ENCODE data around the gene SLC6A18. TPM values are rescaled to one million over a fixed set of nuclear protein-coding genes. Genes with fewer than 3 reads are reported as not detected.

The SLC6A18 gene
- total and polyA plus RNA-seq, 2 of the 13 experiments (the other 11 are each of a cell fraction or from before 2014, with no cell fraction given): not detected

- TF ChIP-seq ZNF609 (CRISPR knock-in tag; IDR thresholded peaks at IDR 0.05; ENCODE audit: borderline replicate concordance) (no peak), SIN3B (IDR thresholded peaks at IDR 0.05; ENCODE audit: low read length) (no peak), ZNF766 (CRISPR knock-in tag; IDR thresholded peaks at IDR 0.05; ENCODE audit: borderline replicate concordance) (peak; percentile 75; the same call in 1 of the 2 replicates), TARDBP (CRISPR knock-in tag; IDR thresholded peaks at IDR 0.05) (no peak), ZNF607 (CRISPR knock-in tag; IDR thresholded peaks at IDR 0.05; ENCODE audit: borderline replicate concordance) (peak; percentile 74; the same call in 1 of the 2 replicates), TFE3 (CRISPR knock-in tag; IDR thresholded peaks at IDR 0.05) (peak; percentile 82), NR2F1 (CRISPR knock-in tag; IDR thresholded peaks at IDR 0.05) (no peak), RFX5 (IDR thresholded peaks at IDR 0.05; ENCODE audit: low read depth, low read length) (no peak), ZNF232 (CRISPR knock-in tag; IDR thresholded peaks at IDR 0.05; ENCODE audit: borderline replicate concordance) (peak; percentile 95), ZNF30 (CRISPR knock-in tag; IDR thresholded peaks at IDR 0.05) (no peak), DZIP1 (CRISPR knock-in tag; IDR thresholded peaks at IDR 0.05) (no peak), SNAI1 (CRISPR knock-in tag; IDR thresholded peaks at IDR 0.05; ENCODE audit: borderline replicate concordance) (no peak), ZNF703 (CRISPR knock-in tag; IDR thresholded peaks at IDR 0.05; ENCODE audit: borderline replicate concordance) (no peak; the same call in 1 of the 2 replicates)
- TF ChIP-seq, protein P1, sequence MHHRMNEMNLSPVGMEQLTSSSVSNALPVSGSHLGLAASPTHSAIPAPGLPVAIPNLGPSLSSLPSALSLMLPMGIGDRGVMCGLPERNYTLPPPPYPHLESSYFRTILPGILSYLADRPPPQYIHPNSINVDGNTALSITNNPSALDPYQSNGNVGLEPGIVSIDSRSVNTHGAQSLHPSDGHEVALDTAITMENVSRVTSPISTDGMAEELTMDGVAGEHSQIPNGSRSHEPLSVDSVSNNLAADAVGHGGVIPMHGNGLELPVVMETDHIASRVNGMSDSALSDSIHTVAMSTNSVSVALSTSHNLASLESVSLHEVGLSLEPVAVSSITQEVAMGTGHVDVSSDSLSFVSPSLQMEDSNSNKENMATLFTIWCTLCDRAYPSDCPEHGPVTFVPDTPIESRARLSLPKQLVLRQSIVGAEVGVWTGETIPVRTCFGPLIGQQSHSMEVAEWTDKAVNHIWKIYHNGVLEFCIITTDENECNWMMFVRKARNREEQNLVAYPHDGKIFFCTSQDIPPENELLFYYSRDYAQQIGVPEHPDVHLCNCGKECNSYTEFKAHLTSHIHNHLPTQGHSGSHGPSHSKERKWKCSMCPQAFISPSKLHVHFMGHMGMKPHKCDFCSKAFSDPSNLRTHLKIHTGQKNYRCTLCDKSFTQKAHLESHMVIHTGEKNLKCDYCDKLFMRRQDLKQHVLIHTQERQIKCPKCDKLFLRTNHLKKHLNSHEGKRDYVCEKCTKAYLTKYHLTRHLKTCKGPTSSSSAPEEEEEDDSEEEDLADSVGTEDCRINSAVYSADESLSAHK (CRISPR knock-in tag; IDR thresholded peaks at IDR 0.05; ENCODE audit: borderline replicate concordance): no peak
Observed at GRCh38 chr5:1246711-1247431, 21.7 kb downstream of the SLC6A18 start (continued).

All from HepG2 (cell line).